HG02763 (cell line): ENCODE measurements around the gene IRS2.
"Not testable (repeated sequence)": the region's sequence is repeated elsewhere in the genome, so short reads cannot be mapped to it uniquely, and the experiment has no call there.

ENCODE experiments used
- ATAC-seq: cut with Tn5 transposase; IDR thresholded peaks from one replicate; pipeline ENCODE4 v1.9.1; 2021; ENCODE audit warnings: mild to moderate bottlenecking, moderate library complexity; ENCODE audit not compliant: unreplicated experiment

Gene IRS2

DNA sequence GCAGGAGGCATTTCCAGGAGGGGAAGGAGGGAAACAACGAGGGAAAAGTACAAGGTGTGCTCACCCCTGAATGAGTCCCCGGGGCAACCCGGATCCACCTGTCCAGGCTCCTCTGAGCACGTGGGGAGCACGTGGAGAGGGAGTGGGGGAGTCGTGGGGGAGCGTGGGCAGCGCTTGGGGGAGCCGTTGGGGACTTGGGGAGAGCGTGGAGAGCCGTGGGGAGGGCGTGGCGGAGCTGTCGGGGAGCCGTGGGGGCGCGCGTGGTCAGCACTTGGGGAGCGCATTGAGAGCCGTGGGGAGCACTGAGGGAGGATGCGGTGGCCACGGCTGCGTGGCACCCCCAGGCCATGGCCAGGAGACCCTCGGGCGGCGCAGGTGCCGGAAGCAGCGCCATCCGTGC lies 52.8 kb downstream of the IRS2 start:
- ATAC-seq, result no peak

DNA sequence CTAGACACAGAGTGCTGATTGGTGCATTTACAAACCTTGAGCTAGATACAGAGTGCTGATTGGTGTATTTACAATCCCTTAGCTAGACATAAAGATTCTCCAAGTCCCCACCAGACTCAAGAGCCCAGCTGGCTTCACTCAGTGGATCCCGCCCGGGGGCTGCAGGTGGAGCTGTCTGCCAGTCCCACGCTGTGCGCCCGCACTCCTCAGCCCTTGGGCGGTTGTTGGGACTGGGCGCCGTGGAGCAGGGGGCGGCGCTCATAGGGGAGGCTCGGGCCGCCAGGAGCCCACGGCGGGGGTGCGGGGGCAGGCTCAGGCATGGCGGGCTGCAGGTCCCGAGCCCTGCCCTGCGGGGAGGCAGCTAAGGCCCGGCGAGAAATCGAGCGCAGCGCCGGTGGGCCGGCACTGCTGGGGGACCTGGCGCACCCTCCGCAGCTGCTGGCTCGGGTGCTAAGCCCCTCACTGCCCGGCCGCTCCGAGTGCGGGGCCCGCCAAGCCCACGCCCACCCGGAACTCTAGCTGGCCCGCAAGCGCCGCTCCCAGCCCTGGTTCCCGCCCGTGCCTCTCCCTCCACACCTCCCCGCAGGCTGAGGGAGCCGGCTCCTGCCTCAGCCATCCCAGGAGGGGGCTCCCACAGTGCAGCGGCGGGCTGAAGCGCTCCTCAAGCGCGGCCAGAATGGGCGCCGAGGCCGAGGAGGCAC lies 53.8 kb downstream of the IRS2 start:
- ATAC-seq, result not testable (repeated sequence)

DNA sequence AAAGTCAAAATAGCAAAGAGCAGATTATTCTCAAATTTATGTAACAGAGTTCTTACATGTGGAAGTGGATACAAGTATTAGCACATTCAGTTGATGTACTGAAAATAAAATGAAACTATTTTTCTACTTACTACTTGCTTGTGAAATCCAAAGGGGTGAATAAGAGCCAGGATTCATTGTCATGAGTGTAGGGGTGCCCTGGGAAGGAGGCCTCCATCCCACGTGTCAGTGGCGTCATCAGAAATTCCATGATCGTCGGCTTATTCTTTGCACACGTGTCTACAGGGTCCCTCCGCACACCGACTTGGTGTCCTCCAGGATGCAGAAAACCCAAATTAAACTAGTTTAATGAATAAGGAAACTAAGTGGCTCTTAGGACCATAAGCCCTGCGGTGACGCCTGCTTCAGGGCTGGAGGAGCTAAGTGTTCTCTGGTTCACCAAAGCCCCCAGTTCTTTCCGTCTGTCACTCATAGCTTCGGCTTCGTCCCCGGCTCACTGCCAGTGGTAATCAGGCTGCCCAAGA lies 55.5 kb downstream of the IRS2 start:
- ATAC-seq, result no peak

DNA sequence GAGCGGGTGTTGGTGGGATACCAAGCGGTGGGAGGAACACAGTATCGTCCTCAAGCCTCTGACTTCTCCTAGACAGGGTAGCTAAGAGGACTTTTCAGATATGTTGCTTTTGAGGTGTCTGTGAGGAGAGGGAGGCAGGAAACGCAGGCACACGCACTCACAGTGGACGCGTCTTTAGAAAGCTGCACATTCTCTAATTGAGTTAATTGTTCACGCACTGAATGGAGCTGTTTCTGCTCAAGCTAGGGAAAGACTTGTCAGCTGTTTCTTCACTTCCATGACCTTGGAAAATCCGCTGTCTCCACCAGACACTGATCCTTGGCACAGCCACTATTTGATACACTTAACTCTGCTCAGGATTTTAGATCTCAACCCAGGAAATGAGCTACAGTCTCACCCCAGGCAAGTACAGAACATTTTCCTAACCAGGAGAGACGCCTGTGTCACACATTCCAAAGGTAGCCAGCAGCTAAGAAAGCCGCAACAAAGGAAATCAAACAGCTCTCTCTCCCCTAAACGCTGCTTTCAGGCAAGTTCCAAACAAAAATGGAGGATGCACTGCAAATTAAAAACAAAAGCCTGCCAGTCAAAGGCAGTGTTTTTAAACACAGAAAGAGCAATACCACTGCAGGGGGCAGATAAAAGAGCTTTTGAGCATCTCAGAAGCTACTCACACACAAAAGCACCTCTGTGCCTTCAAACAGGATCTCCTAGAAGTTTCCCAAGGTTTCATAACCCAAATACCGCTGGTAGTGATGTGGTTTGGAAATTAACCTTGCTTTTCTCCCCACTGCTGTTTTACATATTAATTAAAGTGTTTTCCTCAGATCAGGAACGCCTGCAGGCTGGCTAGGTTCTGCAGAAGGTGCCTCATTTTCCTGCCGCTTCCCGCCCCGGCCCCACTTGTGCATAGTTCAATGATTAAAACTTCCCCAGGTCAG lies 57.3 kb downstream of the IRS2 start:
- ATAC-seq, result no peak

DNA sequence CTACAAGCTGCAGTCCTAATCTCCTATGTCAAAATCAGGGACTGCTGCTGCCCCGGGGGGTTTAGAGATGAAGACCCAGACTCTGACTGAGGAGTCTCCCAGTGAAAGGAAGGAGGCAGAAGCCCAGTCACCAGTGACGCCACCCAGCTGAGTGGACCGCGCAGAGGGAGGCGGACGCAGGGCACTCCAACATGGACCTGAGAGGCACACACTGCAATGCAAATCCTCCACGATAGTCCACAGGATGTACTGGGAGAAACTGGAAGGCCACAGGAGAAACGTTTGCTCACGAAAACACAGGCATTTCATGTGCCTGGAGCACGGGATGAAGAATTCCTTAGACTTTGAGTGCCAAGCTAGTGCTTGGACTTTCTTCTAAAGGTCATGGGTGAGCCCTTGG lies 58.3 kb downstream of the IRS2 start:
- no peak for ATAC-seq

DNA sequence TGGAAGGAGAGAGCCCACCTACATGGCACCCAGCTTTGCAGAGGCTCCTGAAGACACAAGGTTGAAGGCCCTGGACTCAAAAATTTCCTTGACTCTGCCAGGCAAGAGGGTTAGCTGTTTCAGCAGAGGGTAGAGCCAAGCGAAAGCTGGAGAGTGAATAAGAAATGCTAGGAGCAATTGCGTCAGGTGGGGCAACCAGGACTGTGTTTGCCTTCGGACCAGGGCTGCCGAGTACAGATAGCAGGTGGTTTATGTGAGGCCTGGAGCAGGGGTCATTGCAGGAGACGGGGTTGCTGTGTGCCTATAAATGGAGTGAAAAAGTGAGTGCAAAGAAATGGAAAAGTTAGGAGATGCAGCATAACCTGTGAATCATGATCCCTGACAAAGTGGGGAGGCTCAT lies 59.1 kb downstream of the IRS2 start:
- no peak for ATAC-seq

DNA sequence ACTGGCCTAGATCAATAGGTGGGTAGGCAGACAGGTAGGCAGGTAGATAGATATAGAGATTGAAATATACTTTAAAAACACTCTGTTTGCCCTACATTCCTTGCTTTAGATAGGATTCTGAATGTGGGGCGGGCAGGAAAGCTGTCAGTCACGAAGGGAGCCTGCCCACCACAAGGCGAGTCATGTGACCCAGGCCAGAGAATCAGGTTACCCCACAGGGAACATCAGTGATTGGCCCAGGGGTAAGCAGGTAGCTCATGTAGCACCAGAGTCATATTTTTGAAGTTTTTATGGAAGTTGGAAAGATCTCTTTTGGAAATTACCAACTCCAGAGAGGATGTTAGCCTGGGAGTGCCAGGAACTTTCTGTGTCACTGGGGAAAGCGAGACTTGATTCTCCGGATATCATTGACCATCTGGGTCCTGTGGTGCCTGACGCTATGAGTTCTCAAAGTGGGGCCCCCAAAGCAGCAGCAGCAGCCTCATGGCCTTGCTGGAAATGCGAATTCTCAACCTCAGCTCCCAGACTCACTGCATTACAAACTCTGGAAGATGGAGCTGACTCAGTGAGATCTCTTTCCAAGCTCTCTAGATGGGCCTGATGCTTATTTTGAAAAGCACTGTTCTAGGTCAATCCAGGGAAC lies 60.3 kb downstream of the IRS2 start:
- ATAC-seq, result no peak

DNA sequence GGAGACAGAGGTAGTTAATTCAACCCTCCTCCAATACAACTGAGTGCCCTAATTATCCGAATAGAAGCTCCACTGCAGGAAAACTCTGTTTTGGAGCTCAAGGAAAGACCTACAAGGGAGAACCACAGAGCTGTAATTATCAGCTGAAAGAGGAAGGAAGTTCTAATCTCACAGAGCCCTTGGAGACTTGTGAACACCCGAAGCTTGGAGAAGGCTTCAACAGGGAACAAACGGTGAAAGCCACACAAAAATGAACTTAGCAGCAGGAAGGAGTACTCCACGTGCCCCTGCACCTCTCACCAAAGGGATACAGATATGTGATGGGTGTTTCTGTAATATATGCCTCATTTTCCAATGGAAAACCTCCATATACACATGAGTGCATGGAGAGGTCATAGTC lies 61.1 kb downstream of the IRS2 start:
- ATAC-seq, result no peak

DNA sequence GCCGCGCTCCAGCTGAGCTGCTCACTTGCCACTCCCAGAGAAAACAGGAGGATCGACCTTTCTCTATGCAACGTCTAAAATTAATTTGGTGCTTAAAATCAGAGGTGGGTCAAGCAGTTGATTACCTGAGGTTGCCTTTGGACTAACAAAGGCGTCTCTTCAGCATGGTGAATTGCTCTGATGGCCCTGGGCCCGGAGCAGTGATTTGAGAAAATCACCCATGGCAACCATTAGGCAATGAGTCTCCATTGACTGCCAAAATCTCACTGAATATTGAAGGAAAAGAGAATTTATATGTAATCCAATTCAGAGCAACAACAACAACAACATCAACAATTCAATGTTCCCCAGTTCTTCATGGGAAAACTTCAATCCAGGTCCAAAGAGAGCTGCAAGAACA lies 61.8 kb downstream of the IRS2 start:
- no peak for ATAC-seq

DNA sequence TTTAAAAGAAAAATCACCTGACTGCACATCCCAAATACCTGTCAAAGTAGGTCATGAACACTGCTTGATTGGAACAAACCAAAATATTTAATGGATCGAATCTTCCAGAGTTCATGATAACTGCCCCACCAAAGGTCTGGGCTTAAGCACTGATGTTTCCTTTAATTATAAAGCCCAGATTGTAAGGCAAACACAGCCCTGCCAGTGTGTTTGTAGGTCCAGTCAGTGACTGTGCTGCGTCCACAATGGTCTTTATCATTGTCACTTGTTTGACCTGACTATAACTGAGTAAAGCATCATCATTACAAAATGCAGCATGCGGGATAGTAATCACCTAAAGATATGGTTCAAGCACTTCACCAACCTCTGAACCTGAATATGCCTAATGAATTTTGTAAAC lies 63.3 kb downstream of the IRS2 start:
- no peak for ATAC-seq

DNA sequence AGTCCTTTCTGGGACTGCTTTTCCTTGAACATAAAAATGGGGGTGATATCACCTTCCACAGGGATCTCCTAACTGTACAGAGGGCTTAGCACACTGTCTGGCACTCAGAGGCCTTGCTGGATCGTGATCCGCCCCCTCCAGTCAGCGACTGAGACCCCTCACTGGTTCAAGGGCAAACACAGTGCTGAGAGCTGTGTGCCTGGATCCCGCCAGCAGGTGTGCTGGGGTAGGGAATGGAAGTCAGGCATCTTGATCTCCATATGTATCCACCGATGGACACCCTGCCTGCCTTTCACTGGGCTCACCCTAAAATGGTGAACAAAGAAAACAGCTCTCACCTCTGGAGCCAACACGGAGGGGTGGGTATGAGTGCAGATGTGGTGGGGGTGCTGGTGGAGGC lies 64.3 kb downstream of the IRS2 start:
- ATAC-seq, result no peak

DNA sequence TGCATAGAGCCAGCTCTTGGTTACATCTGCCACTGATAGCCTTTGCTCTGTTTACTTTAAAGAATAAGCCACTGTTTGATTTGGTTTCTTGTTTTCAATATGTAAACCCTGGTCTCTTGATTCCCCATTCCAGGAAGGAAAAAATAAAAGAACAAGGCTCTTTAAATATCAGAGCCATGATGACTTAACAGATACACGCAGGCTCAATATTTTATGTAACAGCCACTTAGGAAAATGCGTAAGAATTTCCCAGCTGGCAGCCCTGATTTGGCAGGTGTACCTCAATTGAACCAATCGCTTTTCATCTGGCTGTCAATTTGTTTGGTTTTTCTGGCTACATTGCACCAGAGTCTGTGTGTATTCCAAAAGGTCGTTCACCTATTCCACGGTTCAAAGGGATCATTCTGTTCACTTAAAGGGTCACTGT lies 65.6 kb downstream of the IRS2 start:
- no peak for ATAC-seq

DNA sequence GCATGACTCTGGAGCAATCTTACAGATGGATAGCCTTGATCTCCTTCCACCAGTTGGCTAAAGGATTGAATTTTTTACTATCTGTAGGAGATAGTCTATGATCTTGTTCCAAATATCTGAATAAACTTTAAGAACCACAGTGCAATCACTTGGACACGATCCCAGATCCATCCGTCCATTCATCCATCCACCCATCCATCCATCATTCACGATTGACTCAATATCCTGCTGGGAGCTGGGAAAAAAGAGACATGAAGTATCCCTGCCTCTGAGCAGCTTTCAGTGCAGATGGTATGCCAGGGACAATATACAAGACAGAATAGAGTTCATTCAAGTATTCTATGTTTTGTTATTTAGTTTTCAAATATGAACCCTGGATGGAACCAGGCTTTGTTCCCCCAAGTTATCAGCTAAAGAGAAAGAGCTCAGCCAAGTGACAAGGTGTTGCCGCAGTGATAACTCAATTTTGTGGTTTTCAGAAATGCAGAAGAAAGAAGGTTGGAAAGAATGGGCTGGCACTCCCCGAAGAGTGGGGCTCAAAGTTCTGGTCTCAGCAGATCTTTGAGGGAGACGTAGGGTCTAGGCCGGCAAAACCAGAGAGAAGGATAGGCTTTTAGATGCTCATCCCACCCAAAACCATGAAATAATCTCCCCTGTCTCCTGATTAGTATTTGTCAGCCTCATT lies 66.3 kb downstream of the IRS2 start:
- ATAC-seq, result no peak

DNA sequence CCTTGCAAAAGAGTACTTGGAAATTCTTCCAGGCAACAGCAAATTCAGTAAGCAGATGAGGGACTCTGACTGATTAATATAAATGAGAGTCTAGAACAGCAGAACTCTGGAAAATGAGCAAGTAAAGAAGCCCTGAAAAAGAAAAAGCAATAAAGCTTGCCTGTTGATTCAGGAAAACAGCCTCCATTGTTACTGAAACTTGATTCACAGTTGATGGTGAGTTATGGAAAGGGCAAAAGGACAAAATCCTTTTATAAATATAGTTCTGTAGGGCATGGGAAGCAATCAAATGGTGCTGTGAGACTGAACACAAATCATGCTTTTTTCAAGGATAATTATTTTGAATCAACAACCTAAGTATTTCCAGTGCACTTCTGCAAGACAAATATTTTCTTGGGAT lies 67.7 kb downstream of the IRS2 start:
- ATAC-seq, result no peak

DNA sequence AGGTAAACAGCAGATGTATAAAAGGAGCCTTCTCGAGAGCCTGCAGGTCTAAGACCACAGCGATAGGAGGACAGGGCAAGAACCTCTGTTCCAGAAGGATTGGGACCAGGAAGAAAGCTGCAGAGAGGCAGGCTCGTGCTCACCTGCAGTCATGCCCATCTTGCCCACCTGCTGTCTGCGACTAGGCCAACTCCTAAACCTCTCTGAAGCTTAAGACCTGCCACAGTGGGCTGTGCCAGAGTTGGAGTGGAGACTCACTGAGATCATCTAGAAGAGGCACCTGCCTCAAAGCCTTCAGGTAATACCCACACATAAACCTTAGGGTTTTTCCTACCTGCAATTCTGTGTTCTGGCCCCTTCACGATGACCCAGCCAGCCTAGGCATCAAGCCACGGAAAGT lies 68.7 kb downstream of the IRS2 start:
- no peak for ATAC-seq

DNA sequence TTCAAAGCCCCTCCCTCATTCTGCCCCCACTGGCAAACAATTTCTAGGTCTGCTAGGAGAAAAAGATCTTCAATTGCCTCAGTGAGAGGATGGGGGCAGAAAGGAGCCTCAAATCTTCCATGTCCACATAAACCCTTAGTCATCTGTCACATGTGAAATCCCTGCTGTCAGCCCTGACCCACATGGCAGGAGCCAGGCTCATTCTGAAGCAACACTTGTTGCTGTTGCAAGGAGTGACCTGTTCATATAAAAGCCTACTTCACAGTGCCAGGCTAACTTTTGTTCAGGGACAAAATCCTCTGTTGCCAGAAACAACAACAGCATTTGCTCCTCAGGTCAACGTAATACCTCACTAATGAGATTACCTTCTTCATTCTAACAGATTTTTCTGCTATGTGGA lies 70.5 kb downstream of the IRS2 start:
- ATAC-seq, result no peak

DNA sequence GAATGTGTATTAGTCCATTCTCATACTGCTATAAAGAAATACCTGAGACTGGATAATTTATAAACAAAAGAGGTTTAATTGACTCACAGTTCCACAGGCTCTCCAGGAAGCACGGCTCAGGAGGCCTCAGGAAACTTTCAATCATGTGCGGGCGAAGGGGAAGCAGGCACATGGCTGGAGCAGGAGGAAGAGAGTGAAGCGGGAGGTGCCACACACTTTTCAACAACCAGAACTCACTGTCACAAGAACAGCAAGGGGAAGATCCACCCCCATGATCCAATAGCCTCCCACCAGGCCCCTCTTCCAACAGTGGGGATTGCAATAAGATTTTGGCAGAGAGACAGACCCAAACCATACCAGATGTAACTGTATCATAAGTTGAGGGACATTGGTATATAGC lies 72.7 kb downstream of the IRS2 start:
- ATAC-seq, result no peak

DNA sequence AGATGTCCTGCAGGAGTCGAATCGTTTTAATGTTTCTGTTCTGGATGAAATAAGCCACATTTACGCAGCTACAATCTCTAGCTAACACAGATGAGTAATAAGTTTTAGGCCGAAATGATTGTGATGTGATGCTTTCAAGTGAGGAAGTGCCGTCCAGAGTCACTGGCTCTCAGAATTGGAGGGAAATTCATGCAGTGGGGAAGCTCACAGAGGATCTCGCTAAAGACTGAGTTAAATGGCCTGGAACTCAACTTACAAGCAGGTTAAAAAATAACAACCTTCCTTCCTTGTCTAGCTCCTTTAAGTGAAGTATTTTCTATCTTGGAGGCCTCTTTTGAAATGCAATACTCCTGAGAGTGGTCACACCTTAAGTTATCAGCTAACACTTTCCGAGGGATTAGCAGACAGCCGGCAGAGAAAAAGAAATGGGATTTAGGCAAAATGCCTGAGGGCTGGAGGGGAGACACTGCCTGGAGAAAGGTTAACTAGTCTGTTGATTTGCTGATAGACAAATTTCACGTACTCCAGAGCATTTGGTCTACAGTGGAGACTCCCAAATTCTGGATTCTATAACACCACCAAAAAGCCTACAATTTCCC lies 74.2 kb downstream of the IRS2 start:
- no peak for ATAC-seq

DNA sequence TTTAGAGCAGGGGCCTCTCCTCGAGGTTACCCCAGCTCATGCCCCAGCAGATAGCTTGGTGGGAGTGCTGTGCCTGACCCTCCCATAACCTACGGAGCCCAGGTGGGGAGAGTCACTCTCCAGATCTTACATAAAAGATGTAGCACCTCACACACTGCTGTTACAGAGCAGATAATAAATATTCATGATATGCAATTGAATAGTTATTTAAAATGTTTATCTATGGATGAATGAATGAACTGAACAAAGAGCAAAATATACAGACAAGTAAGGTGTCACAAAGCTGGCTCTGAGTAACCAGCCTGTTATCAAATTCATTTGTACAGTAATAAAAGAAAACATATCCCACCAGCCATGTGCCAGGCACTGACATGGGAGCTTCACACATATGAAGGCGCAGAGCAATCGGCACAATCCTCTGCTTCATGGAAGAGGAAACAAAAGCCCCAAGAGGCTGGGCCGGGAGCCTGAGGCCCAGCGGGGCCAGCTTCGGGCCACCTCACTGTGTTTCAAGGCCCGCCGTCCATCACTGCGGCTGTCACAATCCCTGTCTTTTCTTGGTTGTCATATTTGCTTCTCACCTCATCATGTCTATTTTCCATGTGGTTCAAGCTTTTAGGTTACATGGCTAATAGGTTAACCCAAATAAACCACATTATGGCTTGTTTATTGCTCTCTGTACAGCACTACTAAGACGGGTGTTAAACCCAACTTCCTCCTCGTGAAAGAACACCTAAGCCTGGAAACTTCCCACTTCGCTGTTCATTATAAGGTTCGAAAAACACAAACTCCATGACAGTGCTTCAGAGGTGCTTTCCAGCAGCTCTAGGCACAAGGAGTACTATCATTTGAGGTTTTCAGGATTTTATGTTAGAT lies 78.4 kb downstream of the IRS2 start:
- no peak for ATAC-seq
